Body of pancreas (tissue), 4 donors: ENCODE measurements around the gene ANOS1. TPM values are rescaled to one million over a fixed set of nuclear protein-coding genes. Genes with fewer than 3 reads are reported as not detected.

Source experiments
- ATAC-seq: fragments of 150-250 bp; one replicate; pipeline ENCODE4 v1.9.1; 2016
- DNase-seq, 4 donors: peaks; one replicate each; pipeline ENCODE4 v3.0.0-alpha.2; 2019
- H3K27ac ChIP-seq, 4 donors: fragments of 200-600 bp; sonication (generic); 1 replicate in 3 of 4; 2 replicates in 1 of 4; pipeline versions ENCODE4 v1.5.1 to v1.6.1; 2016 to 2019; ENCODE audit warnings: mild to moderate bottlenecking in 1 of 4, mixed read lengths in 1 of 4, moderate library complexity in 1 of 4
- H3K27me3 ChIP-seq, 2 donors: fragments of 200-600 bp; sonication (generic); one replicate each; pipeline ENCODE4 v1.6.0; 2016; ENCODE audit warnings: mild to moderate bottlenecking in 1 of 2
- H3K36me3 ChIP-seq, 2 donors: fragments of 200-600 bp; sonication (generic); replicated peaks in 1 of 2; 2 replicates each; pipeline ENCODE4 v1.5.1; 2016; ENCODE audit warnings: low read depth in 2 of 2; ENCODE audit not compliant: insufficient read depth in 1 of 2
- H3K4me1 ChIP-seq: fragments of 200-600 bp; sonication (generic); one replicate; pipeline ENCODE4 v1.6.0; 2016
- H3K4me3 ChIP-seq, 2 donors: fragments of 200-600 bp; sonication (generic); 1 replicate in 1 of 2; 2 replicates in 1 of 2; pipeline ENCODE4 v1.5.1; 2016 to 2019
- H3K9me3 ChIP-seq, 3 donors: fragments of 200-600 bp; sonication (generic); 1 replicate in 2 of 3; 2 replicates in 1 of 3; pipeline ENCODE4 v1.5.1; 2016
- CTCF ChIP-seq, 7 experiments: fragments of 450-650 bp in 4 of 7; fragments of 200-600 bp in 3 of 7; sonication (generic) in 3 of 7; IDR thresholded peaks; one replicate each; pipeline ENCODE4 v1.5.1; 2016 to 2019; ENCODE audit warnings: antibody characterized with exemption in 7 of 7
- POLR2A ChIP-seq, 3 donors: fragments of 450-650 bp; IDR thresholded peaks; one replicate each; pipeline ENCODE4 v1.6.1; 2016; ENCODE audit warnings: antibody characterized with exemption in 3 of 3, mild to moderate bottlenecking in 2 of 3
- WGBS, 2 donors: methylation state at CpG; one replicate each; pipeline ENCODE4 v1.1.5; 2017; 5-methylcytosine and 5-hydroxymethylcytosine counted together
- intact Hi-C: fragments of 100-400 bp; cut with DNase I; formaldehyde crosslinking; loops from one replicate; pipeline ENCODE4 v1.15.1; 2023
- total RNA-seq, 2 donors: library from RNA; depleted of rRNA; stranded (reverse); fragments of >200 nt; gene quantifications; one replicate each; pipeline ENCODE4 v1.1.0, GENCODE V29; 2016

The ANOS1 gene
- total RNA-seq, 2 donors from 2014 or later, result 0.52 TPM; not detected in 1

- intact Hi-C loops, result no loop called here
- no peak for ATAC-seq
- no peak for TF ChIP-seq POLR2A (IDR thresholded peaks at IDR 0.05)
- TF ChIP-seq CTCF (IDR thresholded peaks at IDR 0.05), result no peak
Measured at GRCh38 chrX:8636497-8636896, 95.4 kb downstream of the ANOS1 start.

GRCh38 chrX:8635812-8636211, 96.1 kb downstream of the ANOS1 start:
- no peaks in the 10 kb centered on the region for H3K4me1 ChIP-seq
- no peaks in the 10 kb centered on the region for H3K9me3 ChIP-seq
- DNase-seq, result no peak
- no peak for ATAC-seq
- no peak overlapping the region for H3K4me3 ChIP-seq
- intact Hi-C loops, result no loop called here
- WGBS, 2 donors, result 76% methylated on average over 5 of the region's 5 CpGs; no CpG with 5 or more reads in 1 of the 2 donors
- no peak for TF ChIP-seq CTCF (IDR thresholded peaks at IDR 0.05)
- no peak for TF ChIP-seq POLR2A (IDR thresholded peaks at IDR 0.05)
- H3K36me3 ChIP-seq, result no peaks in the 10 kb centered on the region
- no peak overlapping the region for H3K27ac ChIP-seq
- H3K27me3 ChIP-seq, result no peaks in the 10 kb centered on the region

More at GRCh38 chrX:8636497-8636896, 95.4 kb downstream of the ANOS1 start:
- DNase-seq, result no peak
- H3K9me3 ChIP-seq, result no peaks in the 10 kb centered on the region
- H3K27ac ChIP-seq, result no peak overlapping the region
- no peaks in the 10 kb centered on the region for H3K4me1 ChIP-seq
- H3K4me3 ChIP-seq, result no peak overlapping the region
- no peaks in the 10 kb centered on the region for H3K36me3 ChIP-seq
- no peaks in the 10 kb centered on the region for H3K27me3 ChIP-seq

- H3K36me3 ChIP-seq, result no peaks in the 10 kb centered on the region
- no peaks in the 10 kb centered on the region for H3K27me3 ChIP-seq
- WGBS, 2 donors, result 23 to 28% methylated on average over 7 of the region's 7 CpGs
- no peak overlapping the region for H3K27ac ChIP-seq
- DNase-seq (no peak), ATAC-seq (no peak)
- no peak overlapping the region for H3K4me3 ChIP-seq
- intact Hi-C loops, result no loop called here
- H3K9me3 ChIP-seq, result no peaks in the 10 kb centered on the region
- H3K4me1 ChIP-seq, result no peaks in the 10 kb centered on the region
- TF ChIP-seq CTCF (IDR thresholded peaks at IDR 0.05) (no peak), POLR2A (IDR thresholded peaks at IDR 0.05) (no peak)
Measured at GRCh38 chrX:8632924-8633323, 99.0 kb downstream of the ANOS1 start.

GRCh38 chrX:8629871-8630270, 102.1 kb downstream of the ANOS1 start:
- ATAC-seq, result no peak
- no peak for DNase-seq
- H3K9me3 ChIP-seq, result no peaks in the 10 kb centered on the region
- no peak overlapping the region for H3K4me3 ChIP-seq
- H3K36me3 ChIP-seq, result no peaks in the 10 kb centered on the region
- WGBS, 2 donors, result 68 to 78% methylated on average over 7 of the region's 7 CpGs
- TF ChIP-seq POLR2A (IDR thresholded peaks at IDR 0.05), result no peak
- no peak for TF ChIP-seq CTCF (IDR thresholded peaks at IDR 0.05)
- intact Hi-C loops, result no loop called here
- no peak overlapping the region for H3K27ac ChIP-seq
- H3K27me3 ChIP-seq, result no peaks in the 10 kb centered on the region
- H3K4me1 ChIP-seq, result no peaks in the 10 kb centered on the region

- TF ChIP-seq POLR2A (IDR thresholded peaks at IDR 0.05), result no peak
- intact Hi-C loops, result no loop called here
- Histone ChIP-seq H3K27me3 (no peaks in the 10 kb centered on the region), H3K36me3 (no peaks in the 10 kb centered on the region), H3K9me3 (no peaks in the 10 kb centered on the region), H3K4me3 (no peak overlapping the region), H3K27ac (no peak overlapping the region), H3K4me1 (no peaks in the 10 kb centered on the region)
- ATAC-seq (no peak), DNase-seq (no peak)
Measured at GRCh38 chrX:8627796-8628195, 104.1 kb downstream of the ANOS1 start.
